Measurements from ENCODE around the gene EYS. TPM values are rescaled to one million over a fixed set of nuclear protein-coding genes. Genes with fewer than 3 reads are reported as not detected.

EYS gene
- total RNA-seq, 1 experiment from 2014 or later = not detected

- Mint-ChIP-seq H3K9me3 (no peaks in the 10 kb centered on the region), H3K27ac (no peak overlapping the region; a peak in 1 of 7 replicates), H3K4me1 (peaks cover 9 to 11% of the 10 kb centered on the region in 2 experiments), H3K27me3 (ENCODE audit: low read depth) (no peaks in the 10 kb centered on the region), H3K36me3 (ENCODE audit: insufficient read depth in 1 of 3, low read depth in 3 of 3) (peaks cover 0 to 9% (median 7%) of the 10 kb centered on the region in 3 experiments; a peak in 5 of 7 replicates), H3K4me3 (no peak overlapping the region)
- no peak overlapping the region for H4K91ac ChIP-seq (ENCODE audit: insufficient read length, low read depth, low read length)
- no peak overlapping the region for H3K23ac ChIP-seq (ENCODE audit: insufficient read length, low read depth, low read length)
- peaks cover 22% of the 10 kb centered on the region; the same call in 1 of the 2 replicates for H3K79me2 ChIP-seq (ENCODE audit: insufficient read depth, low read length)
- no peak overlapping the region for H2BK20ac ChIP-seq (ENCODE audit: low read depth, low read length, poor library complexity, severe bottlenecking)
- no peak overlapping the region for H3K4me2 ChIP-seq (ENCODE audit: insufficient read depth, insufficient read length, low read length)
- no peaks in the 10 kb centered on the region for H4K20me1 ChIP-seq (ENCODE audit: control insufficient read depth, insufficient read depth, insufficient read length)
- no peak overlapping the region for H2AK5ac ChIP-seq (ENCODE audit: insufficient read length, low read length)
- no peak overlapping the region for H4K8ac ChIP-seq (replicated peaks; ENCODE audit: insufficient read length, low read depth, low read length)
- no peak overlapping the region for H3T11ph ChIP-seq (ENCODE audit: low read length)
- H3K27ac ChIP-seq (ENCODE audit: insufficient read length, low read depth, low read length) = no peak overlapping the region
- no peak overlapping the region for H3K18ac ChIP-seq (ENCODE audit: insufficient read length, low read depth, low read length)
- no peak overlapping the region for H3K56ac ChIP-seq (ENCODE audit: insufficient read length, low read depth, low read length)
- no peak overlapping the region for H2BK12ac ChIP-seq (ENCODE audit: insufficient read length, low read depth, low read length)
- H3K27me3 ChIP-seq (ENCODE audit: insufficient read depth, low read length) = no peaks in the 10 kb centered on the region
- peaks cover 4% of the 10 kb centered on the region; the same call in 1 of the 2 replicates for H3K4me1 ChIP-seq (ENCODE audit: insufficient read depth, low read length)
- no peak overlapping the region for H2AFZ ChIP-seq (ENCODE audit: low read length)
- no peak overlapping the region for H2BK120ac ChIP-seq (ENCODE audit: low read depth, low read length, poor library complexity, severe bottlenecking)
- H2BK5ac ChIP-seq (ENCODE audit: insufficient read length, low read length) = no peak overlapping the region
- H3K9me3 ChIP-seq (ENCODE audit: control insufficient read depth, low read depth, low read length) = no peaks in the 10 kb centered on the region
- no peak for TF ChIP-seq CTCF (conservative IDR thresholded peaks at IDR 0.05)
- DNase-seq = no peak
- no peak overlapping the region for H2BK15ac ChIP-seq (ENCODE audit: low read depth, low read length)
- peaks cover 4% of the 10 kb centered on the region for H3K79me1 ChIP-seq (ENCODE audit: insufficient read depth, low read depth, low read length, poor library complexity, severe bottlenecking)
- H3K4ac ChIP-seq (ENCODE audit: low read depth, low read length) = no peak overlapping the region
- no peak overlapping the region for H4K5ac ChIP-seq (ENCODE audit: insufficient read length, low read depth, low read length)
- H3K14ac ChIP-seq (ENCODE audit: insufficient read depth, low read length) = no peak overlapping the region
- no peak overlapping the region for H3K9ac ChIP-seq (ENCODE audit: extremely low read depth, insufficient read length, low read length)
- no CpG with 5 or more reads among the region's 2 CpGs for WGBS (ENCODE audit: extremely low coverage, insufficient read length, low lambda C conversion rate)
- no peaks in the 10 kb centered on the region for H3K23me2 ChIP-seq (ENCODE audit: insufficient read length, low read depth, low read length, poor library complexity, severe bottlenecking)
Observed at GRCh38 chr6:63673692-63674091, 2033.3 kb downstream of the EYS start.
